ENCODE measurements around the gene CCDC169.
A peak's percentile ranks its signal among the peaks of the same experiment; 100 is the strongest.

DNA sequence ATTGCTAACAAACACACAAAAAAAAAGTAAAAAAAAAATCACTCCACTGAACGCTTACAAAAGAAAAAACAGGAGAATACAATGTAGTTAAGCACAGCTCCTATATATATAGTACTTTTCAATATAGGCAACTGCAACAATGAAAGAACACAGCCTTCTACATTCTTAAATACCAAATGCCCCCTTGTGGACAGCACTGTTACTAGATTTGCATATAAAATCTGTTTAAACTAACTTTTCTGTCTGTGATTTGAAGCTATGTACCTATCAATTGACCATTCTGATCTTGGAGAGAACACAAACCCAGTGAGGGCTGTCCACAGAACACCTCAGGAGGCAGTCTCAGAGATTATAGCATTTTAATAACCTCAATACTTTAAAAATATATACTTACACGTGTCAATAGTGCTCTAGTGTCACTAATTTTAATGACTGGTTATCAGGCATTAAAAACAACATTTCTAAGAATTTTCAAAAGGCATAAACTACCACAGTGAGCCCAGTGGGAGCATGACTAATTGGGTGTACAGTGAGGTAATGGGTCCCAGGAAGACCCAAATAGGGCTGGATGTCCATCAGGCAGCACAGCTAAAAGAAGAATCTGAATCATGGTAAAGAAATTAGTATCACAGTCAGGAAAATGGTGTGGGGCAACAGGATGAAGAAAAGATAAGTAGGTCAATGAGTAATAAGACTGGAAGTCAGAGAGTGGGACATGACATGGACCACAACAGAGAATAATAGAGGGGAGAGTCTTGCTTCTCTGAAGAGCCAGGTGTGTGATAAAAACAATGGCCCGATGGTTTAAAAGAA is 22.2 kb downstream of the CCDC169 start:
- TF ChIP-seq, protein P1, sequence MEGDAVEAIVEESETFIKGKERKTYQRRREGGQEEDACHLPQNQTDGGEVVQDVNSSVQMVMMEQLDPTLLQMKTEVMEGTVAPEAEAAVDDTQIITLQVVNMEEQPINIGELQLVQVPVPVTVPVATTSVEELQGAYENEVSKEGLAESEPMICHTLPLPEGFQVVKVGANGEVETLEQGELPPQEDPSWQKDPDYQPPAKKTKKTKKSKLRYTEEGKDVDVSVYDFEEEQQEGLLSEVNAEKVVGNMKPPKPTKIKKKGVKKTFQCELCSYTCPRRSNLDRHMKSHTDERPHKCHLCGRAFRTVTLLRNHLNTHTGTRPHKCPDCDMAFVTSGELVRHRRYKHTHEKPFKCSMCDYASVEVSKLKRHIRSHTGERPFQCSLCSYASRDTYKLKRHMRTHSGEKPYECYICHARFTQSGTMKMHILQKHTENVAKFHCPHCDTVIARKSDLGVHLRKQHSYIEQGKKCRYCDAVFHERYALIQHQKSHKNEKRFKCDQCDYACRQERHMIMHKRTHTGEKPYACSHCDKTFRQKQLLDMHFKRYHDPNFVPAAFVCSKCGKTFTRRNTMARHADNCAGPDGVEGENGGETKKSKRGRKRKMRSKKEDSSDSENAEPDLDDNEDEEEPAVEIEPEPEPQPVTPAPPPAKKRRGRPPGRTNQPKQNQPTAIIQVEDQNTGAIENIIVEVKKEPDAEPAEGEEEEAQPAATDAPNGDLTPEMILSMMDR (conservative IDR thresholded peaks at IDR 0.05; ENCODE audit: low read length), result peak; percentile 65
- TF ChIP-seq EZH2phosphoT487 (IDR thresholded peaks at IDR 0.05; ENCODE audit: borderline replicate concordance), result no peak

Data from Loucy (cell line).